Uterine smooth muscle cell (primary cell): ENCODE data around the gene WASL. TPM values are rescaled to one million over a fixed set of nuclear protein-coding genes. Genes with fewer than 3 reads are reported as not detected.

Experiments
- total RNA-seq: library from RNA; depleted of rRNA; stranded (reverse); fragments of >200 nt; gene quantifications from 2 replicates; pipeline ENCODE4 v1.2.3, GENCODE V29; 2014

The WASL gene
- total RNA-seq: 11.1 and 13.0 TPM in 2 replicates

DNA sequence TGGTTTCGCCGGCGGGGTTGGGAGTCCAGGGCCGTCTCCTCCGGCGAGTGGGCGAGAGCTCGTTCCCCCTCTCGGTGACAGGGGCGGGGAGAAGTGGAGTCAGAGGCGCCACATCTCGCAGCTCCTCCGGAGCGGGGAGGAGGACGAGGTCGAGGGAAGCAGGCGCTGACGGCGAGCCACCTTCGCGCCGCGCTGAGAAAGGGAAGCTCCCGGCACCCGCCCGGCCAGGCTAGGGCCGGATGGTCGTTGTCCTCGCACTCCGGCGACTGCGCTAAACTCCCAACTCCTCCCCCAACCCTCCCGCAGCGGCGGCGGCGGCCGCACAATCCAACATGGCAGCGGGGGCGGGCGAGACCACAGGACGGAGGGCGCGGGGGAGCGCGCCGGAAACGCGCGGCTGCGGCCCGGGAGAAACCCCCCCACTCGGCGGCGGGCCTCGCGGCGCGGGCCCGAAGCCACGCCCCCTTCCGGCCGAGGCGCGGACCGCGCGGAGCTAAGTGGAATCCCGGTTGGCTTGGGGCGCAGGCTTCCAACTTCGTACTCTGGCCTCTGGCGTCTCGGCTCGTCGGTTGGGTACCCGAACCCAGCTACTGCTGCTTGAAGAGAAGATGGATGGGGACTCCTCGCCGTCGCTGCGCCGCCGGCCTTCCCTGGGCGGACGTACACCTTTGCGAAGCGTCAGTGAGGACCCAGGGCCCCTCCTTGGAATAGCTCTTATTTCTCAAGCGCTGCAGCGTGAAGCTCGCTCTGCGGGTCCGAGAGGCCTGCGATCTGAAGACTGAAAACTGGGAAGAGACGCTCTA lies at the start of gene WASL:
WASL (minus strand) TSS at position 270 of the 803 bp plus-strand sequence; CDS start at position 1, 269 bp downstream.

DNA sequence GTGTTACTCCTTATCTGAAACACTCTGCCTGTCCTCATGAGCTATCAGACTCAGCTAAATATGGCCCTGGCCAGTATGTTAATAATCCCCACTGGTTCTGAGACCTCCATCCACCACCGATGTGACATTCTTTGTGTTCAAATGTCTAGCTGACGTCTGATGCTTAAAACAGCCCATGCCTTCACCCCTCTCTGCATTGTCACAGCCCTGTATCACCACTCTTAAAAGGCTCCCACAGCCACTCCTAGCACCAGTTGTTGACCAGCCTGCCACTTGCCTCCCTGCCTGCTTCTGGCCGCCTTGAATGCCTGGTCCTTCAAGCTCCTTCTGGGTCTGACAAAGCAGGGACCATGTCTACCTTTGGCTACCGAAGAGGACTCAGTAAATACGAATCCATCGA lies 93.2 kb downstream of the WASL start, which contains the start of gene LMOD2:
LMOD2 (plus strand) TSS at position 253 of the 400 bp plus-strand sequence; CDS start at position 351, 98 bp downstream.

Other genes starting within 250 kb of the WASL start
- gene IQUB, start 214.4 kb downstream of the WASL start, total RNA-seq: 0.50 and 0.55 TPM in 2 replicates
- gene NDUFA5, start 191.2 kb downstream of the WASL start, total RNA-seq: 31.9 and 40.8 TPM in 2 replicates
- not detected in 2 replicates for gene ASB15, start 147.2 kb downstream of the WASL start, total RNA-seq
- gene LMOD2, start 93.1 kb downstream of the WASL start, total RNA-seq: not detected in 2 replicates
- not detected in 2 replicates for gene HYAL4, start 96.2 kb upstream of the WASL start, total RNA-seq
- gene SPAM1, start 176.2 kb upstream of the WASL start, total RNA-seq: not detected in 2 replicates